GF-D8 (cell line): ENCODE measurements around the gene CKMT2.

Source experiments
- DNase-seq: peaks from one replicate; lab custom pipeline; 2025; lab: John Stamatoyannopoulos, UW

The CKMT2 gene

DNA sequence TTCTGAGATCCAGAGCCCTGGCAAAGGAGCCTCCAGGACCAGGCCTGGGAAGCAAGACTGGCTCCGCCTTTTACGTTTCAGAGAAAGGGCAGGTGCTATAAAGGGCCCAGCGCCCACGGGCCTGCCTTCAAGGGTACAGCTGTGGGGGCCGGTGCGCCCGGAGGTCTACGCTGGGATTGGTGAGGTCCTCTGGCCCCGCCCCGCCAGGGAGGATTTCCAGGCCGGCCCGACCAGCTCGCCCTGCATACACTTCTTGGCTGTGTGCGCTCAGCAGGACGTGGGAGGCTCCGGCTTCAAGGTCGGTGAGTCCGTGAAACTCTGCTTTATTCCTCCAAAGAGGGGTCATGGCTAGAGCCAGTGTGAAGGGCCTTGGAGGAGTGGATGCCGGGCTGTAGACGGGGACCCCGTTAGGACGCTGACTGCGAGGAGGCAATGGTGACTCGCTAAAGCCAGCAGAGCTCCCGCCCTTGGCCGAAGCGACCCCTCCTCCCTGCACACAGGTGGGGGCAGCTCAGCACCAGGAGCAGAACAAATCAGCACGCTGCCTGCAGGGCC lies at the start of gene CKMT2:
TSS of gene CKMT2 (plus strand) at position 243 of the 555 bp plus-strand sequence. CDS start 17,811 bp downstream, outside the sequence.
- DNase-seq: no peak

DNA sequence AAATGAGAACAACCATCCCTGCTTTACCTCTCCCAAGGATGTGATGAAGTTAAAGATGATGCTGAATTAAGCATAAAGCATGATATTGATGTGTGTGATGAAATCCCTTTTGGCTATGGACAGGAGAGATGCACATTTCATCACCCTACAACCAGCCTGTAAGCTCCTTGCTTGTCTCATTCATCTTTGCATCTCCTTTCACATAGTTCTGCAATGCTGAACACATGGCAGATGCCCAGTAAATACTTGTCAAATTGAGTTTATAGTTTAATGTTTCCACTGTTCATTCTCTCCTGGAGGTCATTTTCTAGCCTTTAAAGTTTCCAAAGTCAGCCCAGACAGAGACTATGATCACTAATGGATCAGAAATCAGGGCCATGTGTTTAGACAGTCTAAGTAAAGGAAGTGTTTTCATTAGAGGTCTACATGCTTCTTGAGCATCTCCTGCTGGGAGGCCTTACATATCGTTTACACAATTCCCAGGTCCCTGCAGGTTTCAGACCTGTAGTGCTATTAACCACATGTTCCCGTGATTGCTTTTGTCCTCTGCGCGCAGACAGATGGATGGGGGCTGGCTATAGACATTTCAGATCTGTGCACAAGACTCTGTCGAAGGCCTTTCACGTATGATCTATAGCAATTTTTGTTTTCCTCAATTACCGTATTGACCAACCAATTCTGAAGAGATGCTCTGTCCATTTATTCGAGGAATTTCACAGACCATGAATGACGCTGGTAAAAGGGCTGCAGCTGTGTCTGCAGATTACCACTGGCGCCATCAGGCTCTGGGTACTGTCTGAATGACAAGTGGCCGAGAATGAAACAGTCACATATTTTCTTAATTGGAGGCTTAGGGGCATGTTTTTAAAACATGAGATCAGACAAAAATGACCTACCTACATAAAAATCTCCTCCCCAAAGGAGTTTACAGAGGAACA lies 49.0 kb upstream of the CKMT2 start:
- DNase-seq: no peak

DNA sequence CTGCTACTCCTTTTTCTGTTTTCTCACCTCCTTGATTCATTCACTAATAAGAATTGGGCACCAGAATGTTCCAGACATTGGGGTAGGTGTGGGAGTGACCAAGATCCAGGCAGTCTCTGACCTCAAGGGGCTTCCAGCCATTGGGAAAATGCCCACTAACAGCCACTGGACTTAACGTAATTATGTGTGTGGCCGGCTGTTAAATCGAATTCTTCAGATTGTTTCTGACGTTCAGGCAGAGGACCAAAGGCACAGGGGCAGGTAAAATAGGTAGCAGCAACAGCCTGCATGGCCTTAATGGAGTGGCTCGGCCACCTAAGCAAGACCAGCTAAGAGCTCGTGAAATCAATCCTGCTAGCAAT lies 48.4 kb upstream of the CKMT2 start:
- DNase-seq: no peak

DNA sequence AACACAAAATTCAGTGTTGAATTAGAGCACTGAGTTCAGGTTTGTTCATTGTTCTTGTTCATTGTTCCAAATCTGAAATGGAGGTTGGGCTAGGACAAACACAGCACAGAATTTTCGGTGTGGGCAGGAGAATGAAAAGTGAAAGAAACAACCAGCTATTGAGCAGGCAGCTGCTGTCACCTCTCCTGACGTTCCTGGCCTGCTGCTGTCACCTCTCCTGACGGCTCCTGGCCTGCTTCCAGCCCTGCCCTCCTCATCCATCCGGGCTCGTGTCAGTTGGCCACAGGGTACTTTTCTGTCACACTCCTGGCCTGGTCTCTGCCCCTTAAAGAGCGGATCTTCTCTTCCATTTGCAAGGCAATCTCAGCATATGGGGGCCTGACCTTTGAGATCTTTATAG lies 45.2 kb upstream of the CKMT2 start:
- DNase-seq: no peak

DNA sequence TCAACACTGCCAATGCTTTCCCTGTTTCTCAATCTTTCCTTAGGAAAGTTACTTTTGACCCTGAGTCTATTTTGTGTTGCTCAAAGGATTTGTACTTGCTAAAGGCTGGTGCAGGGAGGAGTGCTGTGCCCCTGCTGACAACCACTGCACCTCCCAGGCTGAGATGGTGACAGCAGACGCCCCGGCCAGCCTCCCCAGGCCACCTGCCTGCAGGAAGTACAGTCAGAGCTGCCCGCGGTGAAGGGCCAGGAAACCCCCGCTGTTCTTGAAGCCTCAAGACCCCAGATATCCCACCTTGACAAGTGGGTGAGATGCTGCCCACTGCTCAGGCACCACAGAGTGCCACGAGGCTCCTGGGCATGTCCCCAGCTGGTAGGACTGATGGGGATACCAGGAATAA lies 44.2 kb upstream of the CKMT2 start:
- no peak for DNase-seq

DNA sequence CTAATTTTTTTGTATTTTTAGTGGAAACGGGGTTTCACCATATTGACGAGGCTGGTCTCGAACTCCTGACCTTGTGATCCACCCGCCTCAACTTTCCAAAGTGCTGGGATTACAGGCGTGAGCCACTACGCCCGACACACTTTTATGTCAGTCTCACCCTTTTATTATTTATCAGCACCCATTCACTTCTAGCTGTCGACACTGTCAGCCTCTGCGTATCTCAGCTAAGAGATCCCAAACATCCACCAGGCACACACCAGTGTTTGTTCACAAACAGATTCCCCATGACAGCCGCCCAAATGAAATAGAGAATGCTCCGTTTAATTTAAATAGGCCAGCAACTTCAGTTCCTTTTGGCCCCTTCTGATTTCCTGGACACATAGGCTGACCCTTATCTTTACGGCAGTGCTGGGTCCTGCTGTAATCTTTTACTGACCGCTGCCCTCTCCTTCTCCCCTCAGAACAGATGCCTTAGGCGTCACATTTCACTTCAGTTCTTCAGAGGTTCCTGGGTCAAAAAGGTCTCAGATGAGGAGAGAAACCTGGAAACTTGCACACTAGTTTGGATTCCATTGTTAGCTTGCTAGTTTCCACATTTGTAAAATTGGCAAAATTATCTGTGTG lies 43.1 kb upstream of the CKMT2 start:
- DNase-seq: no peak

DNA sequence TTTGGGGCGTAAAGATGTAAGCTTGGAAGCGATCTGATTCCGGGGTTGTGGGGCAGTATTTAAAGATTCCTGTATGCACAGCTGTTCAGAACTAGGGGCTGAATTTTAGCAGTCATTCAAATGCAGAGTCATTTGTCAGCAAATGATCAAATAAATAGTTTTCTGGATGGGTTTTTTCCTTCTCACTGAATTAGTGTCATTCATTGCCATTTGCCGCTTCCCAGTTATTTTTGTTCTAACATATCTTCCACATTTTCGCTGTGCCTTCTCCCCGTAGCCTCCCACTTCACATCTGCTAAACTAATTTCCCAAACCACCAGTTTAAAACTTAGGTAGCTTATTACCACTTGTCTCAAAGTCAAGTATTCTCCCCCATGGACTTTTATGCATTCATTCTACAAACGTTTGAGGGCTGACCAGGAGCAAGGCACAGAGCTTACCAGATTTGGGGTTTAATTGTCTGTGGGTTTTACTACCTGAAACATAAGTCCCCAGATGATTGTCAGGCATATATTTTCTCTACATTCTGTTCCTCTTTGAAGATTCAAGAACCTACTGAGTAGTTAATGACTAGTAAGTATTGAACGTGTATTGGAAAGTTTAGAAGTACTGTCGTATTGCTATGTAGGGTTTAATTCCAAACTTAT lies 41.3 kb upstream of the CKMT2 start:
- no peak for DNase-seq

DNA sequence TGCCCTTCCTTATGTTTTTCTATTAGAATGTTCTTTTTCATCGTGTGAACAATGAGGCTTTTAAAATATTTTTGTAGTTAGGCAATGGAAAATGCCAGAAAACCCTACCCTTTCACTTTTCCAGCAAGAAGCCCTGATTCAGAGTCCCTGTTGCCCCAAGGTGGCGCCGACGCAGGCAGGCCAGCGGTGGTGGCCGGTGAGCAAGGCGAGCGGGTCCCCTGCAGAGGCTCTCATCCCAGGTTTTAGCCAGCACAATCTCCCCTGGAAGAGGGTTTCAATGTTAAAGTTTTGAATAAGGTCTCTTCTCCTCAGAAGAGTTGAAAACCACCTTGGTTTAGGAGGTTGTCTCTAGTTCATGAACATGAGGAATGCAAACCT lies 40.8 kb upstream of the CKMT2 start:
- no peak for DNase-seq

DNA sequence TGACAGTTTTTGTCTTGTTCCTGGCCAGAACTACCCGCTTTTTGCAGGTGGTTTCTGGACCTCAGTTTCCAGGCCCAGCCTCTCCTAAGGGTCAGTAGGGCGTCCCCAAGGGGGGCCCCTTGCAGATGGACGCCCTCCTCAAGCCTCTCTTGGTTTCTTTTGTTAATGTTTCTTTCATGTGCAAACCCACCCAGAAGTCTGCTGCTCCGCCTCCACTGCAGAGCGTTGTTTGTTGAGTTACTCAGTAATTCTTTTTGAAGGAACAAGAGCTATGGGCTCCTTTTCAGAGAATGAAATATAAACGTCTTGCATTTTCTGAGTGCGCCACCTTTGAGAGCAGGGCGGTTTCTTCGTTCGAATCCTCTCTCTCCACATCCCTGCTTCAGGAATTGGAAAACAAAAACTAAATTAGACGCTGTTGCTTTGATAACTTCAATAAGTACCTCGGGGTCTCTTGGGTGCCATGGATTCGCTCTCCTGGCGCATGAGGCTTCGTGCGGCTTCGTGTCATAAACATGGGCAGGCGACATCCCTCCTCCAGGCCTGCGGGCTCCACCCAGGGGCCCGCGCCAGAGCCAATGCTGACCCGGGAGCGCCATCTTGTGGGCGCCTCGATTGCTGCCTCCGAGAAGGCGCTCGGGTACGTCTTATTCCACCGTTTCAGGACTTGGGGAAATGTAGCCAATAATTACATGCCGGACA lies 38.3 kb upstream of the CKMT2 start:
- DNase-seq: no peak

DNA sequence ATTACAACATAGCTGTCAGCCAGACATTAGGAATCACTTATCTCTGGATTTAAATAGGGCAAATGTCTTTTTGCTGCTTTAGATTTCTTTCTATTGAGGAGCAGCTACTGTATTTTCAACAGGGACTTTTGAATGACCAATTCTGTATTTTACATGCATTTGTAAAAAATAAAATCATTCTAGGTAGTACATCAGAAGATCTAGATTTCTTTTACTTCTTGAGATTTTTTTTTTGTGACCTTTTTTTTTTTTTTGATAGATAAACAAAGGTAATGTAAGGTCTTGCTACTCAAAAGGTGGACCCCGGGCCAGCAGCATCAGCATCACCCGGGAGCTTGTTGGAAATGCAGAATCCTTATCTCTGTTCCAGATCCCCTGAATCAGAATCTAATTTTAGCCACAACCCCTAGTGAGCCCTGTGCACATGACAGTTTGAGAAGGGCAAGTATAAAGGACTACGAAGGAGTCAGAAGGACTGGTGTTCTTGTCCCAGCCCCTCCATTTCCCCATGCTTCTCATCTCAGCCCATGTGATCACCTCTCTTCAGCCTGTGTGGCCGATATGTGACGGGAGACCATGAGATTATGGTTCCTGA lies 37.7 kb upstream of the CKMT2 start:
- DNase-seq: no peak

DNA sequence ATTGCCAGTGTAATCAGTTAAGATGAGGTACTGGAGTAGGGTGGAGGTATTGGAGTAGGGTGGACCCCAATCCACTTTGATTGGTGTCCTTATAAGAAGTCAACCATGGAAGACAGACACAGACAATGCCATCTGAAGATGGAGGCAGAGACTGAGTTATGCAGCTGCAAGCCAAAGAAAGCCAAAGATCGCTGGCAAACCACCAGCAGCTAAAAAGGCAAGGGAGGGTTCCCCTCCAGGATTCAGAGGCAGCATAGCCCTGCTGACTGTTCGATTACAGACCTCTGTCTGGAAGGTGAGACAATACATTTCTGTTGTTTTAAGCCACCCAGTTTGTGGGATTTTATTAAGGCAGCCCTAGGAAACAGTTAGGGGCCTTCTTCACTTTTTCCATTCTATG lies 30.5 kb upstream of the CKMT2 start:
- no peak for DNase-seq

DNA sequence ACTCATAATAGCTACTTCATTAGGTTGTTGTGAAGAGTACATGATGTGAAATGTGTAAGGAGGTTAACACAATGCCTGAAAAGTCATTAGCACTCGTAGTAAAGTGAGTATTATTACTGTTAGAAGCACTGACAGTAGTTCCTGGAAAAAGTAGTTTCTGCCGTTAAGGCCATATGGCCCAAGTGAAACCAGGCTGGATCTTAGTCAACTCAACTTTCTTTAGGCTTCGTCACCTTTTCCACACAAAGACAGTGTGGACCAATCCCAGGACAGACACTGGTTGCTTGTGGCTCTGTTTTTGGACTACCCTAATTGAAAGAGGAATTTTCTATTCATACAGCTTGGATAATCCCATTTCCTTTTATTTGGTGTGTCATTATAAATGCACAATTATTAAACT lies 29.4 kb upstream of the CKMT2 start:
- no peak for DNase-seq

DNA sequence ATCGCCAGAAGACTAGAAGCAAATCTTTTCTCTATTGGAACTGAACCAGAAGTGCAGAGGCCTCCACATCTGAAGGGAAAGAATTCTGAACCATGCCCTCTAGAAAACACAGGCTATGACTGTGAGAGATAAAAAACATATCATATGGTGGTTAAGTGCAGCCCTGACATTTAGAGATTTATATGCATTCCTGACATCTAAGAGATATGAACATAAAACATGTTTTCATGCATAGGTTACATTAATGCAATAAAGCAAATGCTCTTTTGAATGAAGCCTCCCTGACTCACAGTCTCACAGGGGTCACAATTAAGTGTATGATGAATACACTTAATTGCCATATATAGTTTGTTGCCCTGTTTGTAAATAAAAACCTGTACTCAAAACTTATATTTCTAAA lies 28.9 kb upstream of the CKMT2 start:
- no peak for DNase-seq

DNA sequence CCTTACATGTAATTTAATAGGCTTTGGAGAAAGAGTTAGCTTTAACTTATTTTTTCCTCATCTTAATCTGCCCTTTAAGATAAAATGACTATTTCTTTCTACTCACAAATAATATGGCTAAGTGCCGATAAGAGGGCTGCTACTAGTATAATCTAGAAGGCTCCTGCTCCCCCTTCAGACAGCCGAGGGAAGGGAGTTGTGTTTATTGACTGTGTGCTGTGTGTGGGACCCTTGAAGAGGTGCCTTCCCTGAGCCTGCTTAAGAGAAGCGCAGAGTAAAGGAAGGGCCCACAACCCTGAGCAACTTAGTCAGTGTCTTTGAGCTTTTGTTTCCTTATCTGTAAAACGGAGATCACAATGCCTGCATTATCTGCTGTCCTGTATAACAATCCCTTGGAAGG lies 28.1 kb upstream of the CKMT2 start:
- no peak for DNase-seq

DNA sequence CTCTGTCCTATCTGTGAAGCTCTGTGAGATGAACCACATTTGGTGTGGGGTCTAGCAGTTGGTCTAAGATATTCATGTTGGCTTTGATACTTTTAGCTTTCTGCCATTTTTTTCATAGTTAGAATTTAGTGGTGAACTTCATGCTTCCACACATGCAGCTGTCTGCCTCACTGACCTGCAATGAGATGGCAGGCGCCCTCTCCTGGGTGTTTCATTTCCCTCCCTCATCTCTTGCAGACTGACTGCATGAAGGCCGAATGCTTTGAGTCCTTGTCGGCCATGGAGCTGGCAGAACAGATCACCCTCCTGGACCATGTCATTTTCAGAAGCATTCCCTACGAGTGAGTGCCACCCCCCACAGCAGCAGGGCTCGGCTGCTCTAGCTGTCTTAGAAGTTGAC lies 26.1 kb upstream of the CKMT2 start:
- no peak for DNase-seq

DNA sequence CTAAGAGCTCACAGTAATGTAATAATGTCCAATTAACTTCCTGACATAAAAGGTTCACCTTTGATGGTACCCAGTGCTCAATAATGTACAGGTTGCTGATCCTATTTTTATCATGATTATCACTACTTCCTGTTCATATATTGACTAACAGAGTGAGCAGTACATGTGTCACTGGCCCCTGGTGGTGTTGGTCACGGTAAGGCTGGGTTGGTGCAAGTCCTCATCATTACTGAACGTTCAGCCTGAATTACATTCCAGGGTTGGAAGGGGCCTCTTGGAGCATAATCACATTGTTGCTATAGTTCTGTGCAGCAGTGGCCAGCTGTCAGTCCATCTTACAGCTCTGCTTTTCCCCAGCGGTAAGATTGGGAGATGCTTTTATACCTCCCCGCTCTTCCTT lies 24.2 kb upstream of the CKMT2 start:
- no peak for DNase-seq

DNA sequence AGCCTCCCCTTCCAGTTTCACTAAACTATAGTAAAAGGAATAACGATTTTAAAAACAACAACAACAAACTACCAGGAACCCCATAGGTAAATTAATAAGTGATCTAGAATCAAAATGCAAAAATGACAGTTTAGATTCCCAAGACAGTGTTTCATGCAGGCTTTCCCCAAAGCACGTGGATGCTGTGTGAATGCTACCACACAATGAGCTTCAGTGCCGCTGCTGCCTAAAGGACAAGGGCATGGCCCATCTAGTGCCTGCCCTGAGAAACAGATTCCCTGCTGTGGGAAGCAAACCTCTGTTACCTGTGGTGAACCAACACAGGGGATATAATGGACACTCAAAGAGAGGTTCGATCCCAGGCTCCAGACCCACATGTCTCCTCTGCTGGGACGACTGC lies 23.7 kb upstream of the CKMT2 start:
- no peak for DNase-seq

DNA sequence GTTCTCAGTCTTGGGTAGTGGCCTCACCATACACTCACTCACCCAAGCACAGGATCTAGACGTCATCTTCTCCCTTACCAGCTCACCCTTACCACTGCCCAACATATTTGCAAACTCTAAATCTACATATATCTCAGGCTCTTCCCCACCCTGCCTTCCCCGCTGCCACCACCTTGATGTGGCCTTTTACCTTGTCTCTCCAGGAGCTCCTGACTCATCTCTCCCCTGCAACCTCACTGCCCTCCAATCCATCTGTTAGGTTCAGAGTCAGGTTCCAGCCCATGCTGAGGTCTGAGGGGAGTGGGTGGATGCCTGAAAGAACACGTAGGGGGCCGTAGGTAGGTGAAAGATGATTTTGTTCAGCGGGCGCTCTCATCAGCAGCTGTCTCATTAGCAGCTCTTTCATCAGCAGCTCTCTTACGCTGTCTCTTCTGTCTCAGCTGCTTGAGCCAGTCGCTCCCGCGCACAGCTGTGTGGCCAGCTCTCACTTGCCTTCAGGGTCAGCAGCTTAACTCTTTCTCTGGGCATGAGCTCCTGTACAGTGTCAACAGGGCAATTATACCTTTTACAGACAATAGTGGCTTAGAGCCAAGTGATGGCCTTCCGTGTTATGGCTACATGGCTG lies 23.1 kb upstream of the CKMT2 start:
- DNase-seq: no peak

DNA sequence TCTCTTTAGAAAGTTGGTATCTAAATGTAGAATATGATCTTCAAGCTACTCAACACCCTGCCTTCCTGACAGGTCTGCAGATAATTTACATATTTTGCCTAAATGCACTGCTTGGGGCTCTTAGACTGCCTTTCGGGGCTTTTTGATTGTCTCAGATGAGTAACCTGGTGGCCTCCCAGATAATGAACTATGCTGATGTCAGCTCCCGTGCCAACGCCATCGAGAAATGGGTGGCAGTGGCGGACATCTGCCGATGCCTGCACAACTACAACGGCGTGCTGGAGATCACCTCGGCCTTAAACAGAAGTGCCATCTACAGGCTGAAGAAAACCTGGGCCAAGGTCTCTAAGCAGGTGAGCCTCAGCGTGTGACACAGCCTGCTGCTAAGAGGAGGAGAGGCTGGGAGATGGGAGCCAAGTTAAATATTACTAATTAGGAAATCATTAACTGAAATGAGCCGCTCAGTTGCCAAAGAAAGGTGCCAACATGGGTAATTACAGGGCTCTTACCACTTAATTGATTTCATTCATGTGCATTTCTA lies 20.8 kb upstream of the CKMT2 start:
- no peak for DNase-seq

DNA sequence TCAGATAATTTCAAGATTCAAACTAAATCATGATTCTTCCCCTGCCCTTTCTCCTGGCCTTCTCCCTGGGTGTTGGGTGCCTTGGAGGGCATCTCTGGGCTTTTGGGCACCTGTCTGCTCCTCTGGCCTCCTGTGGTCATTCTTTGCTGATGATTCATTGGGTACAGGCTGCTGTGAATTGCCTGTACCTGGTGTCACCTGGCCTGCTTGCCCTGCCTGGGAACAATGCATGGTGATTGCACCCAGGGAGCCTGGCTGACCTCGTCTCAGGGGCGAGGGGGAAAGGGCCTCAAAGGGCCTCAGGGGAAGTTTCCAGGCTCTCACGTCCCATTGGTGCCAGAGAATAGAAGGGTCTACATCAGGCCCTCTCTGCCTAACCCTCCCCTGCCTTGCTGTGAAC lies 20.1 kb upstream of the CKMT2 start:
- no peak for DNase-seq

DNA sequence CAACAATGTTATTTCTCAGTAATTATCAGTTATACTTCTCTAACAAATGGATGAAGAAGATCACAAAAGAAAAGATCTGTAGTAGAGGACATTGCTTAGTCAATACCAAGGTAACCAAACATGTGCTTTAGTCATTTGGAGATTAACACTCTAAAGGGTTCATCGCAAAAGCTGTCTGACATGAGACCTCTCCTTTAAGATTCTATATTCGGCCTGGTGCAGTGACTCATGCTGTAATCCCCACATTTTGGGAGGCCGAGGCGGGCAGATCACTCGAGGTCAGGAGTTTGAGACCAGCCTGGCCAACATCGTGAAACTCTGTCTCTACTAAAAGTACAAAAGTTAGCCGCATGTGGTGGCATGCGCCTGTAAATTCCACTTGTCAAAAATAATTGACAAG lies 18.3 kb upstream of the CKMT2 start:
- DNase-seq: no peak
